ENCODE data around the gene ACOT12.
A peak's percentile ranks its signal among the peaks of the same experiment; 100 is the strongest.
"Not testable (repeated sequence)": the region's sequence is repeated elsewhere in the genome, so short reads cannot be mapped to it uniquely, and the experiment has no call there.

ACOT12 gene

GRCh38 chr5:81313686-81314085 lies 80.2 kb downstream of the ACOT12 start:
- 93 to 96% methylated on average over 3 of the region's 3 CpGs for WGBS, 2 experiments (ENCODE audit: insufficient coverage in 2 of 2)
- Histone ChIP-seq H3K36me3 (ENCODE audit: control insufficient read depth, insufficient read depth, low read length) (peaks cover 42% of the 10 kb centered on the region), H3K4me3 (ENCODE audit: extremely low read depth, insufficient read depth, low read length, poor library complexity, severe bottlenecking) (no peak overlapping the region), H3K27ac (ENCODE audit: low read depth, low read length, severe bottlenecking) (no peak overlapping the region), H3K4me1 (ENCODE audit: control insufficient read depth, insufficient read depth, low read length, poor library complexity, severe bottlenecking) (no peaks in the 10 kb centered on the region), H3K9me3 (ENCODE audit: control insufficient read depth, low read length) (no peaks in the 10 kb centered on the region)

GRCh38 chr5:81313278-81313677 lies 80.7 kb downstream of the ACOT12 start:
- peaks cover 44% of the 10 kb centered on the region for H3K36me3 ChIP-seq (ENCODE audit: control insufficient read depth, insufficient read depth, low read length)
- no peaks in the 10 kb centered on the region for H3K9me3 ChIP-seq (ENCODE audit: control insufficient read depth, low read length)
- no peak overlapping the region for H3K4me3 ChIP-seq (ENCODE audit: extremely low read depth, insufficient read depth, low read length, poor library complexity, severe bottlenecking)
- H3K27ac ChIP-seq (ENCODE audit: low read depth, low read length, severe bottlenecking) = no peak overlapping the region
- H3K4me1 ChIP-seq (ENCODE audit: control insufficient read depth, insufficient read depth, low read length, poor library complexity, severe bottlenecking) = no peaks in the 10 kb centered on the region

GRCh38 chr5:81310402-81311063 lies 83.4 kb downstream of the ACOT12 start:
- Histone ChIP-seq H3K36me3 (ENCODE audit: control insufficient read depth, insufficient read depth, low read length) (peaks cover 49% of the 10 kb centered on the region), H3K27ac (ENCODE audit: low read depth, low read length, severe bottlenecking) (no peak overlapping the region), H3K9me3 (ENCODE audit: control insufficient read depth, low read length) (no peaks in the 10 kb centered on the region), H3K4me1 (ENCODE audit: control insufficient read depth, insufficient read depth, low read length, poor library complexity, severe bottlenecking) (no peaks in the 10 kb centered on the region), H3K4me3 (ENCODE audit: extremely low read depth, insufficient read depth, low read length, poor library complexity, severe bottlenecking) (no peak overlapping the region)
- WGBS, 2 experiments (ENCODE audit: insufficient coverage in 2 of 2) = no CpG with 5 or more reads among the region's 1 CpG

GRCh38 chr5:81308836-81309235 lies 85.1 kb downstream of the ACOT12 start:
- Histone ChIP-seq H3K4me3 (ENCODE audit: extremely low read depth, insufficient read depth, low read length, poor library complexity, severe bottlenecking) (no peak overlapping the region), H3K4me1 (ENCODE audit: control insufficient read depth, insufficient read depth, low read length, poor library complexity, severe bottlenecking) (no peaks in the 10 kb centered on the region), H3K36me3 (ENCODE audit: control insufficient read depth, insufficient read depth, low read length) (peaks cover 52% of the 10 kb centered on the region), H3K27ac (ENCODE audit: low read depth, low read length, severe bottlenecking) (no peak overlapping the region), H3K9me3 (ENCODE audit: control insufficient read depth, low read length) (no peaks in the 10 kb centered on the region)
- 100% methylated on average over 1 of the region's 2 CpGs; no CpG with 5 or more reads in 1 of the 2 experiments for WGBS, 2 experiments (ENCODE audit: insufficient coverage in 2 of 2)

- H3K9me3 ChIP-seq (ENCODE audit: control insufficient read depth, low read length) = no peaks in the 10 kb centered on the region
- H3K36me3 ChIP-seq (ENCODE audit: control insufficient read depth, insufficient read depth, low read length) = peaks cover 27% of the 10 kb centered on the region
- no peak overlapping the region for H3K27ac ChIP-seq (ENCODE audit: low read depth, low read length, severe bottlenecking)
- H3K4me3 ChIP-seq (ENCODE audit: extremely low read depth, insufficient read depth, low read length, poor library complexity, severe bottlenecking) = no peak overlapping the region
- no peaks in the 10 kb centered on the region for H3K4me1 ChIP-seq (ENCODE audit: control insufficient read depth, insufficient read depth, low read length, poor library complexity, severe bottlenecking)
These were observed 88.1 kb downstream of the ACOT12 start for GRCh38 chr5:81305785-81306184.

GRCh38 chr5:81303563-81303962 lies 90.4 kb downstream of the ACOT12 start:
- H3K9me3 ChIP-seq (ENCODE audit: control insufficient read depth, low read length) = no peaks in the 10 kb centered on the region
- H3K27ac ChIP-seq (ENCODE audit: low read depth, low read length, severe bottlenecking) = no peak overlapping the region
- H3K4me3 ChIP-seq (ENCODE audit: extremely low read depth, insufficient read depth, low read length, poor library complexity, severe bottlenecking) = no peak overlapping the region
- WGBS, 2 experiments (ENCODE audit: insufficient coverage in 2 of 2) = no CpG with 5 or more reads among the region's 1 CpG
- H3K36me3 ChIP-seq (ENCODE audit: control insufficient read depth, insufficient read depth, low read length) = peaks cover 17% of the 10 kb centered on the region
- H3K4me1 ChIP-seq (ENCODE audit: control insufficient read depth, insufficient read depth, low read length, poor library complexity, severe bottlenecking) = peaks cover 6% of the 10 kb centered on the region

- Histone ChIP-seq H3K4me3 (ENCODE audit: extremely low read depth, insufficient read depth, low read length, poor library complexity, severe bottlenecking) (peak overlapping the region; percentile 83), H3K9me3 (ENCODE audit: control insufficient read depth, low read length) (no peaks in the 10 kb centered on the region), H3K36me3 (ENCODE audit: control insufficient read depth, insufficient read depth, low read length) (peaks cover 14% of the 10 kb centered on the region), H3K4me1 (ENCODE audit: control insufficient read depth, insufficient read depth, low read length, poor library complexity, severe bottlenecking) (peaks cover 6% of the 10 kb centered on the region), H3K27ac (ENCODE audit: low read depth, low read length, severe bottlenecking) (no peak overlapping the region)
- WGBS, 2 experiments (ENCODE audit: insufficient coverage in 2 of 2) = 94% methylated on average over 2 of the region's 5 CpGs; no CpG with 5 or more reads in 1 of the 2 experiments
These were observed 91.3 kb downstream of the ACOT12 start for GRCh38 chr5:81302596-81302995.

GRCh38 chr5:81301271-81302015 lies 92.5 kb downstream of the ACOT12 start, which contains the start of gene ZCCHC9:
Gene ZCCHC9 (plus strand): TSS chr5:81301587. CDS start chr5:81304758, 3,171 bp downstream.
- Histone ChIP-seq H3K9me3 (ENCODE audit: control insufficient read depth, low read length) (no peaks in the 10 kb centered on the region), H3K4me3 (ENCODE audit: extremely low read depth, insufficient read depth, low read length, poor library complexity, severe bottlenecking) (peak within 1 kb of the TSS; percentile 83), H3K36me3 (ENCODE audit: control insufficient read depth, insufficient read depth, low read length) (peaks cover 14% of the 10 kb centered on the region), H3K27ac (ENCODE audit: low read depth, low read length, severe bottlenecking) (peak within 1 kb of the TSS; percentile 95), H3K4me1 (ENCODE audit: control insufficient read depth, insufficient read depth, low read length, poor library complexity, severe bottlenecking) (peaks cover 6% of the 10 kb centered on the region)
- WGBS, 2 experiments (ENCODE audit: insufficient coverage in 2 of 2) = 0% methylated on average over 49 to 50 of the region's 54 CpGs

GRCh38 chr5:81300921-81301270 lies 93.0 kb downstream of the ACOT12 start:
- peak overlapping the region; percentile 83 for H3K4me3 ChIP-seq (ENCODE audit: extremely low read depth, insufficient read depth, low read length, poor library complexity, severe bottlenecking)
- H3K9me3 ChIP-seq (ENCODE audit: control insufficient read depth, low read length) = no peaks in the 10 kb centered on the region
- H3K36me3 ChIP-seq (ENCODE audit: control insufficient read depth, insufficient read depth, low read length) = peaks cover 14% of the 10 kb centered on the region
- peaks cover 6% of the 10 kb centered on the region for H3K4me1 ChIP-seq (ENCODE audit: control insufficient read depth, insufficient read depth, low read length, poor library complexity, severe bottlenecking)
- WGBS, 2 experiments (ENCODE audit: insufficient coverage in 2 of 2) = 0% methylated on average over 2 of the region's 2 CpGs
- H3K27ac ChIP-seq (ENCODE audit: low read depth, low read length, severe bottlenecking) = peak overlapping the region; percentile 95

GRCh38 chr5:81297531-81297930 lies 96.4 kb downstream of the ACOT12 start:
- 100% methylated on average over 1 of the region's 4 CpGs; no CpG with 5 or more reads in 1 of the 2 experiments for WGBS, 2 experiments (ENCODE audit: insufficient coverage in 2 of 2)
- peaks cover 15% of the 10 kb centered on the region for H3K9me3 ChIP-seq (ENCODE audit: control insufficient read depth, low read length)
- H3K4me3 ChIP-seq (ENCODE audit: extremely low read depth, insufficient read depth, low read length, poor library complexity, severe bottlenecking) = no peak overlapping the region
- peaks cover 6% of the 10 kb centered on the region for H3K4me1 ChIP-seq (ENCODE audit: control insufficient read depth, insufficient read depth, low read length, poor library complexity, severe bottlenecking)
- no peaks in the 10 kb centered on the region for H3K36me3 ChIP-seq (ENCODE audit: control insufficient read depth, insufficient read depth, low read length)
- H3K27ac ChIP-seq (ENCODE audit: low read depth, low read length, severe bottlenecking) = peak overlapping the region; percentile 10

GRCh38 chr5:81294021-81294420 lies 99.9 kb downstream of the ACOT12 start:
- not testable (repeated sequence) for H3K27ac ChIP-seq (ENCODE audit: low read depth, low read length, severe bottlenecking); H3K4me1 ChIP-seq (ENCODE audit: control insufficient read depth, insufficient read depth, low read length, poor library complexity, severe bottlenecking); H3K4me3 ChIP-seq (ENCODE audit: extremely low read depth, insufficient read depth, low read length, poor library complexity, severe bottlenecking); H3K36me3 ChIP-seq (ENCODE audit: control insufficient read depth, insufficient read depth, low read length)
- peaks cover 26% of the 10 kb centered on the region for H3K9me3 ChIP-seq (ENCODE audit: control insufficient read depth, low read length)
- 96 to 97% methylated on average over 4 to 5 of the region's 5 CpGs for WGBS, 2 experiments (ENCODE audit: insufficient coverage in 2 of 2)

Data from mesodermal cell (in vitro differentiated cells).